Brain pericyte (primary cell): ENCODE data around the gene SLC6A7.
"Not testable (repeated sequence)": the region's sequence is repeated elsewhere in the genome, so short reads cannot be mapped to it uniquely, and the experiment has no call there.

Experiments
- DNase-seq: peaks from one replicate; pipeline ENCODE4 v3.0.0-alpha.2; 2012; ENCODE audit warnings: low read depth, low spot score

SLC6A7 gene

DNA sequence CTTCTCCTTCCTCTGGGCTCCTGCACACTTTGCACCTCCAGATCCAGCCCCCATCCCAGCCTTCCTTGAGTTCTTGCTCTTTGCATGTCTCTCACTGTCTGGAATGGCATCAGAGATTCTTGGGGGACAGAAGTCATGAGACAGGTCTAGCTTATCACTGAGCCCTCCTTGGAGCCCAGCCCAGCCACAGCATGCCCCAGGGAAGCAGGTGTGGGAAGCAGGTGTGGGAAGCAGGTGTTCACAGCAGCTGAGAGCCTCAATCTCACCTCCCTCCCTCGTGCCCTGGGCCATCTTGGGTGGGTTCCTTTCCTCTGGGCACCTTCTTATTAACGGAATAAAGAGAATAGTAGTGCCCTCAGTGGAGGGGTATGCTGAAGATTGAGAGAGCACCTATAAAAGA, 27.2 kb downstream of the SLC6A7 start:
- DNase-seq, result no peak

DNA sequence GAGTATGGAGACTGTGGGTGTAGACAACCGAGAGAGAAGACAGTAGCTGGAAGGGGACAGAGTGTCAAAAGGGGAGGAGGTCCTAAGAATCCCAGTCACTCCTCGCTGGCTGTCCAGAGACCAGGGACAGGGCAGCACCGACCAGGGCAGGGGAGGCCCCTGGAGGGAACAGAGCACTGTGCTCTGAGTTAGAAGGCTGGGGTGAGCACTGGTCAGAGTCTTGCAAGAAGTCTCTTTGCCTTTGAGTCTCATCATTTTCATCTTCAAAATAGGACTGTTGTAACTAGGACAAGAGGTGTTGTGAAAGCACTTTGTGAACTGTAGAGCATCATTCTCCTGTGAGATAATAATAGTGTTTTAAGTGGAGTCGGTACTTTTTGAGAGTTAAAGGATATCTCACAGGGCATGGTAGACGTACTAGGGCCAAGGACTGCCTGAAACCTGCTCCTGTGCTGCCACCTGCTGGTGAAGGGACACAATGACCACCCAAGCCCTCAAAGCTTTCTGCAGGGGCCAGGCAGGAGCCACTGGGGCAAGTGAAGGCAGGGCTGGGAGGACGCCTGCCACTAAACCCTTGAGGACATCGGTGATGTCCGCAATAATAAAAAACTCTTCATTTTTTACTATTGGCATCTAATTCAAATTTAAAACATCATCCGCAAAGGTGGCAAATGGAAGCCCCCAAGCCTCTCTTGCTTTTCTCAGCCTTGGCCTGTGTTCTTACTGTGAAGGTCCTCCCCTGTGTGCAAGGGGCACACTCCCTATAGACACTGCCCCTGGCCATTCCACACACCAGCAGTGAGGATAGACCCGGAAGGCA, 28.2 kb downstream of the SLC6A7 start:
- peak; percentile 57 for DNase-seq

DNA sequence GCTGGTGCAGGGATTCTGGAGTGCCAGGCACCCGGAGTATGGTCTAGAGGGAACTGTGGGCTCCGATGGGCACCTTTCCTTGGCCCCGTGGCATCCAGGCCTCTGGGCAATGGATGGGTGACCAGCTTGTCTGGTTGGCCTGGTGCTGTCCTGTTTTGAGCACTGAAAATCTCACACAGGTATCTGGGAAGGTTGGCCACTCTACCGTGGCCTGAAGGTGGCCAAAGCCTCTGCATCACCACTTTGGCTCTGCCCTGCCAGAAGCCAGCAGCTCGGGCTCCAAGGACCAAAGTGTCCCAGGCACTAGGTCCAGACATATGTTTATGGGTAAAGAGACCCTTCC, 28.8 kb downstream of the SLC6A7 start:
- DNase-seq, result no peak

DNA sequence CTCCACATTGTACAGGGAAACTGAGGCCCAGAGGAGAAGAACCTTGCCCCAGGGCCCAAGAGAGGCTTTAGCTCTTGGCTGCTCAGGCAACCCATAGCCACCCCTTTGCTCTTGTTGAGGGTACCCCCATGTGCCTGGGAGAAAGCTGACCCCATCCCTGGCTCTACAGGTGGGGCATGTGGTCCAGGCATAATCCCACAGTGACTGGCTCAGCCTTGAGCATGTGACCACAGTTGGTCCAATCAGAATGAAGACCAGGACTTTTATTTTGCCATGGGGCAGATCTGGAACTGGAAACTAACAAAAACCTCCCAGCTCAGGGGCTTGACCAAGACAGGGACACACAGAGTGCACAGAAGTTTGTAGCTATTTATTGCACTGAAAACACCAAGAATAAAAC, 29.3 kb downstream of the SLC6A7 start:
- DNase-seq, result no peak

DNA sequence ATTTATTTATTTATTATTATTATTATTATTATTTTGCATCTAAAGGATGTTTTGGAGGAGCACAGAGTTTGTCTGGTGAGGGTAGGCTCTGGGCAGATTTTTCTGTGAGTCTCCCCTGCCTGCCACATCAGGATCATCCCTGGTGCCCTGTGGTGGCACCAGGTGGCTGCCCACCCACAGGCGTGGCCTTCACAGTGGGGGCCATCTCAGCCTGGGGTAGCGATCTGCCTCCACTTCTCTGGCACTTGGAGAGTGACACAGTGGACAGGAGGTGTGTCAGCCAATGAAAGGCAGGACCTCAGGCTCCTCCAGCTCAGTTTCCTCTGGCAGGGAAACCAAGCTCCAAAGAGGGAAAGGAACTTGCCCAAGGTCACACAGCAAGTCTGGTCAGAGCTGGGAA, 30.0 kb downstream of the SLC6A7 start:
- no peak for DNase-seq

DNA sequence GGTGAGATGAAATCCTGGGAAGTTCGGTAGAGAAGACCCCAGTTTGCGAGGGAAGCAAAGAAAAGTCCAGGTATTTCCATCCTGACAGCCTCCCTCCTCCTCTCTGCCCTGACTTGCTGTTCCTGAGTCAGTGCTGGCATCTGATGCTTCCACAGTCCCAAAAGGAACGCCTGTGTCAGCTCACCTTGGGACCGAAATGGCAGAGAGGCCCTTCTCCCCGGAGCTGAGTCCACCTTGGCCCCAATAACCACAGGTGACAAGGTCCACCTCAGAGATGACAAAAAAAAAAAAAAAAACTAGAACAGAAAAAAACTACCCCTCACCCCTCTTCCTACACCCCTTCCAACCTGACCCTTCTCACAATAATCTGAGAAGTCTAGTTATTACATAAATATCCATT, 31.6 kb downstream of the SLC6A7 start:
- no peak for DNase-seq

DNA sequence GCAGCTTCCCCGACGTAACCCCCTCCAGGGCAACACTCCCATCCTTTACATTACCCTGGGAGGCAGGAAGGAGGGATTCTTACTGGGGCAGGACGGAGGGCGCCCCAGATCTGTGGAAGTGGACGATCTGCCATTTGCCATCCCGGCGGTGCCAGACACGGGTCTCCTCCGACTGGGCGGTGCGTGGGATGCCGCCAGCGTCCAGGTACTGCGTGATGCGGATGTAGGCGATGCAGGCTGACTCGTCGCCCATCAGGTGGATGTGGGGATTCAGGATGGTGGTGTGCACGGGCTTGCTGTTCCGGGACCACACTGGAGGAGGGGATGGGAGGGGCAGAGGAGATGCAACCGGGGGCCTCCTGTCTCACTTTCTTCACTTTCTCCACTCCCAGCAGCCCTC, 33.0 kb downstream of the SLC6A7 start:
- DNase-seq, result no peak

DNA sequence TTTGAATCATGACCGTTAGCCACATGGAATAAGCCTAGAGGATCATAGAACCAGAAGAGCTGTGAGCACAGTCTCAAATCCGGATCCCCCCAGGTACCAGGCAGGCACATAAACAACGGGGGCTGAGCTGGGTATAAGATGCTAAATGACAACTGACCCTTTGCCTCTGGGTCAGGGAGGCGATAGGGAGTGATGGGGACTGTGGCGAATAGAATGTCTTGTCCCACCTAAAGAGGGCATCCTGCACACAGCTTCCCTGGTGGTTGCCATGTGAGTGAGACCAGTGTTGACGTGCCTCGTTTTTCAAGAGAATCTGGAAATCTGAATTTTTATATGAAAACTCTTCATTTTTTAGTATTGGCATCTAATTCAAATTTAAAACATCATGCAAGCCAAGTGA, 33.6 kb downstream of the SLC6A7 start:
- no peak for DNase-seq

DNA sequence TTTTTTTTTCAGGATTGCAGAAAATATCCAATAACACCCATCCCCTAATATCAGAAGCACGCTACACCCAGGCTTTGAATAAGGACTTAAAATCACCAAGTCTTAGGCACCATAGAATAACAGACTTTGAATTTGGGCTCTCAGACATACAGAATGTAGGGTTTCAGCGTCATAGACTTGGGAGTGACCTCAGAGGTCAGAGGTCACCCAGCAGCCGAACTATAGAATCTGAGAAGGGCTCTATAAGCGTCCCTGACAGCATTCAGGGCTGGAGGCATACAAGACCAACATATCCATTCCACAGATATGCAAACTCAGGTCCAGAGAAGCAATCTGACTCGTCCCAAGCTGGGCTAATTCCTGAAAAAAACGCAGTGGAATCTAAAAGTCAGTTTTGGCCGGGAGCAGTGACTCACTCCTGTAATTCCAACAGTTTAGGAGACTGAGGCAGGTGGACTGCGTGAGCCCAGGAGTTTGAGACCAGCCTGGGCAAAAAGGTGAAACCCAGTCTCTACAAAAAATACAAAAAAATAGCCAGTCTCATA, 34.7 kb downstream of the SLC6A7 start:
- no peak for DNase-seq

DNA sequence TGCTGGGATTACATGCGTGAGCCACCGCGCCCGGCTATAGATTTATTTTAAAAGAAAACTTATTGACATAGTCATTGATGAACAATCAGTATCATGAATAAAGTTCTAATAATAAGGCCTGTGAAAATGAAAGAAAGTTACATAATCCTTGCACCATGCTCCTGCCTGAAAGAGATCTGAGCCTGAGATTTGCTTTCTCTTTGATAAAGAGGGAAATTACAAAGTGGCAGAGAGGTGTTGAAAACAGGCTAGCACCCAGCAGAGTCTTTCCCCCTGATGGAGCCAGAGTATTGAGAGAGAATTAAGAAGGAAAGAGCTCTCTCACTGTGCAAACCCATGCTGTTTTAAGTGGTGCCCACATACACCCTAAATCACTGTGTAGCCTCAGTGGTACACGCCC, 37.2 kb downstream of the SLC6A7 start:
- no peak for DNase-seq

DNA sequence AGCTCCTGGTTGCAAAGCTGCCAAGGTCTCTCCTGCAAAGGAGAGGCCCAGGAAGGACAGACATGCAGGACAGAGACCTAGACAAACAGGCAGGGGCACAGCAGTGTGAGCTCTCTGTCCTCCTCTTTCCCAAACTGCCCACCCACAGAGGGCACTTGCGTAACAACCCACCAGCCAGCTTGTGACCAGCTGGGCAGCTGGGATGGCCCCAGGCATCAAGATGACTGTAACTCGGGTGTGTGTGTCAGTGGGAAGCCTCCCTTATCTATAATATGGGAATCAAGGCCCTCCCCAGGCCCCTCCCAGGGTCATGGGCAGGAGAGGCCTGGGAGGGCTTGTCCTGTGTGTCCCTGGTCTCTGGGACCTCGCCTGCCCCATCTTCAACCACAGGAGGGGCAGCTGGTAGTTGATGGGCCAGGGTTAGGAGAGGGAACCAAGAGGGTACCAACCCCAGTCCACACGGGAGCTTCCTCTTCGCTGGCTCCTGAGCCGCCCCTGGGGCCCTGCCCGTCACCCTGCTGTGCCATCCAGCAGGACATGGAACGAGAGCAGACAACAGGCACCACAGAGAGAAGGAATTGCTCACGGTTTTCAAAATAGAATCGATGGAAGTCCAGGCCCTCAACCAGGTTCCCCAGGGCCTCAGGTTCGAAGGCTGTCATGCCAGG, 37.9 kb downstream of the SLC6A7 start:
- DNase-seq, result no peak

DNA sequence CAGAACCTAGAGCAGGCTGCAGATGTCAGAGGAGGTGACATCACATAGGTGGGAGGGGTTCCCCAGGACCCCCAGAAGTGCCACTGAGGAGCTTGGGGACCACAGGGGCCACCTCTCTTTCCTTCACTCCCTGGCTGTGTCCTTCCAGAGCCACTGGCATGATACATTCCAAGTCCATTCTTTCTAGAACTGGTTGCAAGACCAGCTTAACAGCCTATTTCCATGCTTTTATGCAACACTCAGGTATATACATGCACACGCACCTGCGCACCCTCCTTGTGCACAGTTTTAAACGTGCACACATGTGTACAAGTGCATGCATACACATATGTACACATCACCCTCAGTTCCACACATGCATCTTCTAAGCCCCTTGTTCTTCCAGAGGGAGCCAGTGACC, 39.7 kb downstream of the SLC6A7 start:
- no peak for DNase-seq

DNA sequence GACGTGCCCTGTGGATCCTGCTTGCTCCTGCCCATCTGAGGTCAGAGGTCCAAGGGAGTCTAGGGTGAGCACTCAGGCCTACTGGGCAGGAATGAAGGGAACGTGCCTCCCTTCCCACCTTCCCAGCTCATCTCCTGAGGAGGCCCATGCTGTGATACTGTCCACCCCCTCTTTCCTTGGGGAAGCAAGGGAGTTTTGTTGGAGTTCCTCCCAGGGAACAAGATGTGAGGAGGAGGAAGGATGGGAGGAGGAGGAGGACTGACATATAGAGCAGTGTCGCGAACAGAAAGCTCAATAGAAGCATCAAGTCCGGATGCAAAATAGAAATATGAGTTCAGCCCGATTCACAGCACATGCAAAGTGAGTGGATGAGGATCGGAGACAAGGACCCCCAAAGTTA, 41.0 kb downstream of the SLC6A7 start:
- no peak for DNase-seq

DNA sequence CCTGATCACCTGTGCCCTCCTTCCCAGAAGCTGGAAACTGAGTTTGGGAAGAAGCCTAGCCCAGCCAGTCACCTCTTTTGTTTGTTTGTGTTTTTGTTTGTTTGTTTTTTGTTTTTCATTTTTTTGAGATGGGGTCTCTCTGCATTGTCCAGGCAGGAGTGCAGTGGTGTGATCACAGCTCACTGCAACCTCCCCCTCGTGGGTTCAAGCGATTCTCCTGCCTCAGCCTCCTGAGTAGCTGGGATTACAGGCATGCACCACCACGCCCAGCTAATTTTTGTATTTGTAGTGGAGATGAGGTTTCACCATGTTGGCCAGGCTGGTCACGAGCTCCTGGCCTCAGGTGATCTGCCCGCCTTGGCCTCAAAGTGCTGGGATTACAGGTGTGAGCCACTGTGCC, 43.8 kb downstream of the SLC6A7 start:
- not testable (repeated sequence) for DNase-seq

DNA sequence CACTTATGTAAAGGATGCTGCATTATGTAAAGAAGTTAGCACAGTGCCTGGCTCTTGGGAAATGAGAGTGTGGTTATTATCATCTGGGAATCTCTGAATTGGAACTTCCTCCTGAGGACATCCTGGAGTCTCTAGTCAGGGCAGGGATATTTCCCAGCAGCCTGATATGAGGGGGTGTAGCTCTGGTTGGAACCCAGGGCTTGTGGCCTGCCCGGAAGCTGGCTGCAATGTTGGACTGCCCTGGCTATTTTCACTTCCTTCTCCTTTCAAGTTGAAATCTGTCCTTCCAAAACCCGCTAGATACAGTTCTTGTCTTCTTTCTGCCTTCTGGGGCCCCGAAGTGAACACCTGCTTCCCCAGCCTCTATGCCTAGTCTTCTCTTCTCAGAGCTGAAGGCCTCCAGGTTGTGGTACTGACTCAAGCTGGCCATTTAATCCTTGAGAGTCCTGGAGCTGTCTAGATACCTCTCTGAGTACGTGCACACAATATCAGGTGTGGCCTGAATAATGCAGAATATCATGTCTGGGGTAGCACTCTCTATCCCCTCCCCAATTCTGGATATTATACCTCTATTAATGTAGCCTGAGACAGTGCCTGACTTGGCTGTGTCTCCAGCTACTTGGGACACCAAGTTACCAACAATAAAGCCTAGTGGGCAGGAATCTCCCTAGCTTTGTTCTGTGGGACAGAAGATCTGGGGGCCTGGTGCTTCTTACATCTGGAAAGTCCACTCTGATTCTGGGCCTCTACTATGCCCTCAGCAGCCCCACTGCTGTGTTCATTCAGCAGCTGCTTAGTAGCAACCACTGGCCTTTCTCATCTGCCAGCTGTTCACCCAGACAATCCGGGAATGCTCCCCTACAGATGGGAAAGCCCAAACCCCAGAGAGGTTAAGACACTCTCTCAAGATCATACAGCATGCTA, 45.0 kb downstream of the SLC6A7 start:
- no peak for DNase-seq

DNA sequence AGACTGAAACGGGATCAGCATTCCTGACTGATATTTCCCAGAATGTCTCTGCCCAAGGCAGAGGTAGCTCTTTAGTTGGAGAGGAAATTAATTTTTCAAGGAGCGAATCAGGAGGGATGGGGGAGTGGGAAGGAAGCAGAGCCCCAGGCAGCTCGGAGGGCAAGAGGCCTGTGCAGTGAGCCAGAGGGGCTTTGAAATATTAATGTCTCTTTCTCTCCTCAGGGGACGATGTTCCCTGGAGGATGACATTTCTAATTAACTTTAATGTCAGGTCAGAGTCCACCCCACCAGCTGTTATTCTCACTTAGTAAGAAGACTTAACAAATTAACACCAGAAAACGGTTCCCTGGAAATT, 45.6 kb downstream of the SLC6A7 start:
- DNase-seq, result no peak

DNA sequence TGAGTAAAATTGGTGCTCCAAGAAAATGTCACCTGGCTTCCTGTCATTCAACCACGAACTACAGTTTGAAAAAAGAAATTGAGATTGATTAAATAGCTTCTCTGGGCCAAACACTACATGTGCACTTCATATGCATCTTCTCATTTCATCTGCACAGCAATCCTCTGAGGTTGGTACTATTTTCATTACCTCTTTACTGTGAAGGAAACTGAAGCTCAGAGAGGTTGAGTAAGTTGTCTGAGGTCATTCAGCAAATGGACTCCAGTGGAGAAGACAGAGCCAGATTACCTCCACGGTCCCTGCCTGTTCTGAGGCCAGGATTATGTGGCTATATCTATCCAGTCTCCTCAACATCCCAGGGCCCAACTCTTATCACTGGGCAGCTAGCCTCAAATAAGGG, 46.5 kb downstream of the SLC6A7 start:
- no peak for DNase-seq

DNA sequence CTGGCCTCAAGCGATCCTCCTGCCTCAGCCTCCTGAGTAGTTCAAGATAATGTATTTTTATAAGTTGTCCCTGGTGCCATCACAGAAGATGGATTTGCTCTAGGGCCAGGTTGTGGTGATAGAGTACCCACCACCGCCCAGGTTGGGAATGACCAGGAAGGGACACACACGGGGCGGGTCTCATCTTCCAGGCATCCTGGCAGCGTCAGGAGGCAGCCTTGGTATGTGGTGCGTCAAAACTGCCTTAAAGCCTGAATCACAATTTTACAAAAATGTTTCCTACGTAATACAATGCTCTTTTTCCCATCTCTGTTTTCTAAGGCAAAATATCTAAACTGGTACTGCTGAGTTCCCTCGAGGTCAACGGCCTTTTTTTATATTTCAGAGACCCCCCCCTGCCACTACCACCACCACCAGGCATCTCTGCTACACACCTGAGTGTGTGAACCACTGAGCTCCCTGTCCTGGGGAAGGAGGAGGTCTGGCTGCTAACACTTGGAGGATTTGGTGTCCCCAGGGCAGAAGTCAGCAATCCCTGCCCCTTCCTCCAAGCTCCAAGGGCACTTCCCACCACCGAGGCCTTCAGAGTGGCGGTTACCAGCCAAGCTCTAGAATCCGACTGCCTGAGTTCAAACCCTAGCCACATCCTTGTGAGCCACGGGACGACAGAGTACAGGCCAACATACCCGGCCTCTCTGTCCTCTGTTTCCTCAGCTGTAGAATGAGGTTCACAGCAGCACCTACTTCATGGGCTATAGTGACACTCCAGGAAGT, 47.3 kb downstream of the SLC6A7 start:
- DNase-seq, result no peak

DNA sequence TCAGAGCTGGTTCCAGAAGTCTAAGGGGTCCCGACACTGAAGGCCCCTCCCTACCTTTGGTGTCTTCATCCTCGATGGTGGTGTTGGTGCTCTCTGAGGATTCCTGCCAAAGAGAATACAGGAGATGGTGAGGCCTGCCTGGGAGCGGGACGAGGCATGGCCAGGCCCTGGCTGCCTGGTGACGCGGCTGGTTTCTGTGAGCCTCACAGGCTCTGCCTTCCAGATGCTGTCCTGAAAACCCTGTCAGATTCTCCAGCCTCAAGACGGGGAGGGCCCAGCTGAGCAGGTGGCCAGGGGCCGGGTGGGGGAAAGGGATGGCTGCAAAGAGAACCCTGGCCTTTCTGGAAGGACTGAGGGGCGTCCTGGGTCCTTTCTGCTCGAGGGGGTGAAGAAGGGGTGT, 48.8 kb downstream of the SLC6A7 start:
- DNase-seq, result no peak

DNA sequence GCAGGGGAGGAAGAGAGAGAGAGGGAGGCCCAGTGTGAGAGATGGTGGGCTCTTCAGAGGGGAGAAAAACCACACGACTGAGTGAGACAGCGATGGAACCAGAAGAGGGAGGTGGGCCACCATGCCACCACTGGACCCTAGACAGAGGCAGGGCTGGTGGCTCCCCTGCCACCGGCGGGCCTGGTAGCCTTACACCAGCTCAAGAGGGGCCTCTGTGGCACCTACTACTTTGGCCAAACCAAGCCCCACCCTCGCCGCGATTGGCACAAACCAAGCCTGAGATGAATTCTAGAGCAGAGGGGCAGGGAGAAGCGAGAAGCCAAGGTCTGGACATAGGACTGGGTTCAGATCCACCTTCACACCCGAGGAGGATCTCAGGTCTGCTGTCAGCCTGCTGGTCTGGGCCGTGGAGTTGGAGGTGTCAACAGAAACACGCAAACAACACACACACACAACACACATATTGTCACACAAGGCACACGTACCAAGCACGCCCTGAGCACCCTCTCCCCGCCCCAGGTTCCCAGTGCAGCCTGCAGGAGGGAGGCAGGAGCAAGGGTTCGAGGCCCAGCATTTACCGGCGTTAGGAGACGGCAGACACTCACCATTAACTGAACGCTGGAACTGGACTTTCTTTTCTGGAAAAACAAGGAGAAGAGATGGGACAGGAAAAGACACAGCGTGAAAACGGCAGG, 49.4 kb downstream of the SLC6A7 start:
- no peak for DNase-seq

DNA sequence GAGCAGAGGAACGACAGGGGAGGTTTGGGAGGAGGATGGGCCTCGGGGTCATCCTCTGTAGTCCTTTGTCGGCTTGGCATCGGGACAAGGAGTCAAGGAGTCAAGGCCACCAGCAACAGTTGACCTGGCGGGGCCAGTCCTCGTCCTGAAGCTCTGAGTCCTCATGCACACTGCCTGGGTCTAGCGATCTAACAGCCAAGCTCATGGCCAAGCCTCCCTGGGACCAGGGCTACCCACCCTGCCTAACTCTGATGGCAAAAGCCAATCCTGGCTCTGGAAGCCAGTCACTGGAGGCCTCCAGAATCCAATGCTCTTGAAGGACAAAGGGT, 49.9 kb downstream of the SLC6A7 start:
- DNase-seq, result no peak
